Daoy (cell line): ENCODE results near the gene LRSAM1. TPM values are rescaled to one million over a fixed set of nuclear protein-coding genes. Genes with fewer than 3 reads are reported as not detected.

ENCODE experiments used
- DNase-seq: peaks from one replicate; pipeline ENCODE4 v3.0.0-alpha.2; 2015; ENCODE audit warnings: low read depth
- total RNA-seq: library from RNA; depleted of rRNA; stranded (reverse); fragments of >200 nt; shearing (Covaris generic); gene quantifications from 2 replicates; pipeline ENCODE4 v1.2.3, GENCODE V29; 2014

Gene LRSAM1
- total RNA-seq, 1 experiment from 2014 or later, result 13.5 TPM

DNA sequence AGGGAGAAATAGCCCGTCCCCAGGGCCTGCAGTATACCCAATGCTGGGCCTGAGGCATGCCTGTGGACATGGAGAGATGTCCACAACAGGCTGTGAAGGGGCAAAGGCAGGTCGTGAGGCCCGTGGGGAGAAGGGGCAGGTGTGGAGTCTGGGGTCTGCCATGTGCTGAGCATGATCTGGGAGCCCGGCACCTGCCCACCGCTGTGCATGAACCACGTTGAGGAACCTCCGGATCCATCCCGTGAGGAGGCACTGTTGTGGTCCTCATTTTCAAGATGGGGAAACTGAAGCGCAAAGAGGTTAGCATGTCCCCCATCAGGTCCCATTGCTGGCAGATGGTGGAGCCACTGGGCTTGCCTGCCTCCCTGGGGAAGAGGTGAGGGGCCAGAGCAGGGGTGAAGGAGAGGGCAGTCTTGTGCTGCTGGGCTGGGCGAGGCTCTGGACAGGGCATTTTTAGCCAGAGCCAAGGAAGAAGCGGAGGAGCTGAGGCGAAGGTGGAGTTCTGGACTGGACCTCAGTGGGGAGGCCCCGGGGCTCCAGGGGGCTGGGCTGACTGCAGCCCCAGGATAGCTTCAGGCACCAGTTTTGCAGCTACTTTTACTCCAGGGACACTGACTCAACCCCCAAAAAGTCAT is 46.5 kb downstream of the LRSAM1 start:
- DNase-seq, result no peak

DNA sequence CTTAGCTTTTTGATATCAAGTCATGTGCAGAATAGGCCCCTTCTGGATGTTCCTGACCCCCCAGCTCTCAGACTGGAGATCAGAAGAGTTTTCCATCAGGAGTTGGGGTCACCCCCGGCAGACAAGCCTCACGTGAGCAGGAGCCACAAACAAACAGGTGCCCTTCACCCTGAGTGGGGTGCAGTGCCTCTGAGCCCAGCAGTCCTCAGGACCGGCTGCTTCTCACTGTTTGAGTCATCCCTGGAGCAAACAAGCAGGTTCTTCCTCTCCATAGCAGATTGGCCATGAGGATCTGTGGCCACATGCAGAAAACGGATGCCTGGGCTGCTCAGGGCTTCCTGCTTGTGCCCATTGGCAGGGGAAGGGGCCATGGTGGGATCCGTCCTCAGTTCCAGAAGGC is 47.0 kb downstream of the LRSAM1 start:
- DNase-seq, result no peak

DNA sequence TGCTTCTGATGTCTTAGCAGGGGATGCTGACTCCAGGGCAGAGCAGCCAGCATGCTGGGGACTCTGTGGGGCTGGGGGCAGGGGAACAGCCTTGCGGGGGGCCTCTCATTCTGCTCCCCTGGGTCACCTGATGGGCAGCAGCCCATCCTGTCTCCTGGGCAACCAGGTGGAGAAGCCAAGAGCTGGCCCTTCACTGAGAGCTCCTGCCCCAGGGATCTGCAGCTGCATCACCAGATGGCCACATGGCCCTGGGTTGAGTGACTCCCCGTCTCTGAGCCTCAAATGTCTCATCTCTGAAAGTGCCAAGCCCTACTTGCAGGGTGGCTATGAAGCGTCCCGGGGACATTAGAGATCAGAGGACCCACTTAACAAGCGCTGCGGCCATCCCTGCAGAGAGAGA is 49.1 kb downstream of the LRSAM1 start:
- DNase-seq, result no peak

DNA sequence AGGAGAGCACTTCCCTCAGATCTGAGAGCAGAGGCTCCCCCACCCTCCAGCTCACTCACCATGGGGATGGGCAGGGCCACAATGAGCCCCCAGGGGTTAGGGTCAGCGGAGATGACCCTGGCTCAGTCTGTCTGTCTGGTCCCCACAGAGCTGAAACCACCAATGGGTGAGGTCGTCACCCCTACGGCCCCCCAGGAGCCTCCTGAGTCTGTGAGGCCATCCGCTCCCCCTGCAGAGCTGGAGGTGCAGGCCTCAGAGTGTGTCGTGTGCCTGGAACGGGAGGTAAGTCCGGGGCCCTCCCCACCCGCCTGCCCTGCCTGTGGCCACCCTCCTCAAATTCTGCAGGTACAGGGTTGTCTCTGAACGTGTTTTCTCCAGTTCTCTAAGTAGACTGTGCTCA is 49.6 kb downstream of the LRSAM1 start:
- no peak for DNase-seq

DNA sequence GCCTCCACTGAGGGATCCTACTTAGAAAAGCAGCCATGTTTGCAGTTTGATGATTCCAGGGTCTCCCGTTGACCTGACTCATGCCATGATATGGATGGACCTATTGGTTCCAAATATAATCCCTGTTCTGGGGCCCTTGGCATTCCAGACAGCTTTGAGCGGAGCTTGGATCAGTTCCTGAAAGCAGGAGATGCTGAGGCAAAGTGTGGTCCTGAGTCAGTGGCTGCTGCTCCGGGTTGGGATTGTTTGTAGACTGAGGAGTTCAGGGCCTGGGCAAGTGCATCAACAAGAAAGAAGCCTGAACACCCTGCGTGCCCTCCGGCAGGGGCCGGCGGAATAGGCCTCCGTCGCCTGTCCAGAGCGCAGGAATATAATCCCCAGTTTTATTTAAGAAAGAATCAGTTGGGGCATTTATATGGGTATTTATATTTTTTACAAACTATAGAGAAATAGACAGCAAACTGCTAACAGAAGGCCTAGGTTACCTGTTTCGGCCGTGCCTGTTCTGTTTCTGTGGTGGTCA is 50.6 kb downstream of the LRSAM1 start:
- no peak for DNase-seq

DNA sequence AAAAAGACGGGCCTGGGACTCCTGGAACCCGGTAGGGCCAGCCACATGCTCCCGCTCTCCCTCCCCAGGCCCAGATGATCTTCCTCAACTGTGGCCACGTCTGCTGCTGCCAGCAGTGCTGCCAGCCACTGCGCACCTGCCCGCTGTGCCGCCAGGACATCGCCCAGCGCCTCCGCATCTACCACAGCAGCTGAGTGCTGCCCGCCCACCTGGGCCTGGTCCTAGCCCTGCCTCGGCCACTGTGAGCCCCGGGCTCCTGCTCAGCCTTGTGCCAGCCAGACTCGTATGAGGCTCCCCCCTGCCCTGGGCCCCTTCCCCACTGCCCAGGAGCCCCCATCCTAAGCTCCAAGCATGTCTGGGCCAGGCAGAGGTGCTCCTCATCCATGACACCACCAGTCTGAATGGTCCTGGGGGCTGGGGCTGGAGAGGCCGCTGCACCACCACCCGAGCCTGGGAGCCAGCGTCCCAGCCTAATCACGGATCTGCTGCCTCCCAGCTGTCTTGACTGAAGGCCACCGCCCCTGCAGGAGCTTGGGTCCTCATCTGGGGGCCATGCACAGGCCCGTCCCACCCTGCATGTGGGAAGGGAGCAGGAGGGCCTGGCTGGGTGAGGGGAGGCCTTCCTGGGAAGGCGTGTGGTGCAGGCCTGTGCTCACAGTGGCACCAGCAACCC is 51.5 kb downstream of the LRSAM1 start:
- no peak for DNase-seq

DNA sequence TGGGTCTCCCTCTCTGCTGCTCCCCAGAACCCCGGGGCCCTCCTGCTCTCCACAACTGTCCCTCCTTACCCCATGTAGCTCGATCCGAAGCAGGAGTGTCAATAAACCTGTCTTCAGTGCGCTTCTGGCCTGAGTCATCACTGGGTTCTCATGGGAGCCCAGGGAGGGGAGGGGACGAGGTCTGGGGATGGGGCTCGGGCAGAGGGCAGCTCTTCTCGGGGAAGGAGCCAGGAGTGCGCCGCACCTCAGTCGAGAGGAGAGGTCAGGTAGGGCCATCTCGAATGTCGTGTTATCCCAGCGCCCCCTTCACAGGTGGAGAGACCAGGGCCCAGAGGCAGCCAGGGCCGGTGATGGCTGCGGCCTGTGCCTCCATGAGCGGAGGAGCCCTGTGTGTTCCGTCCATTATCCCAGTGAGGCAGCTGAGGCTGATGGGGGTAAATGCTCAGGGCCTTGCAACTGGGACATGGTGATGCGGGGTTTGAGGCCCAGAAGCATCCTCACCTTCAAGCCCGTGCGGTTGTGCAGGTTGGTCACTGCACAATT is 52.1 kb downstream of the LRSAM1 start:
- DNase-seq, result no peak

DNA sequence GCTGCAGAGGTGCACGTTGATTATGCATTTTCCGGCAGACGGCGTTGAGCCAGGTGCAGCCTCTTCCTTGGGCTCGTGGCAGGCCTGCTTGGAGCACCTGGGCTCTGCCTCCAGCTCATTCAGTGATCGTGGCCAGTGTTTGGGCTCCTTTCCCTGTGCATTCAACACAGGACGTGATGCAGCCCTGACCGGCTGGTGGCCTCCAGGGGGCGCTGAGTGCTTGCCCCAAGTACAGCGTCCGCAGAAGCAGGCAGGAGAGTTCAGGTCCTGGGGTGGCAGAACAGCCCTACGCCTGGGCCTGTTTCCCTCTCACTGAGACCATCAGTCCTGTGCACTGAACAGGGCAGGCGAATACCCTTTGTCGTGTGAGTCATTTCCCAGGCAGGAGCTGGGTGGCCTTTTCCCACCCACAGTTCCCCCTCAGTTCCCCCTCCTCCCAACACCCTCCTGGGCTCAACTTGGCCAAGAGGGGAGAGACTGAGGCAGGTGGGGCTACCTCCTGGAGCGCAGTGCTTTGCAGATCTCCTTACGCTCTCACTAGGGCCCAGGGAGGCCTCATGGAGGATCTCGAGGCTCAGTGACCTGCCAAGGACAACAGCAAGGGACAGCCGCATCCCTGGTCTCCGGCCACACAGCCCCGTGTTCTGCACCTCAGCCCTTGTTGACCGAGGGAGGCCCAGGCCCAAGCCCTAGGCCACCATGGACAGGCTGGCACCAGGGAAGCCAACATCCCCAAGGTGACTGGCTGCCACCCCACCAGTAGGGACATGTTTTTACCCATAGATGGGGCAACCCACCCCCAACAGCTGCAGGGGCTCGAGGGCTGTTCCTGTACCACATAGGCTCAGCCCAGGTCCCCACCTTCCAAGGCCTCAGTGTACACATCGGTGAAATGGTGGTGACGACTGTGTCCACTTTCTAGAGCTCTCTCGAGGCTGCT is 52.9 kb downstream of the LRSAM1 start:
- DNase-seq, result peak; percentile 90

DNA sequence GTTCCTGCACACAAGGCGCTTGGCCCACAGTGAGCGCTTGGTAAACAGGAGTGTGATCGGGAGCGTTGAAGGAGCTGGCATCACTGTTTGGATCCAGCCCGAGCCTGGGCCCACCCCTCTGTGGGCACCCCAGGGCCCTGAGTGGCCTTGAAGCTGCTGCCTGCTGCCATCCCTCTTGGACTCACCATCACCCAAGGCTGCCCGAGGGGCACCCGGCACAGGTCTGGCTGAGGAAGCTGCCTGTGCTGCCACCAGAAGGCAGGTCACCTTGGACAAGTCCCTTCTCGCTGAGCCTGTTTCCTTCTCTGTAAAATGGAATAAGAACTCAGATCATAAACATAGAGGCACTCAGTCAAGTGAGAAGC is 53.6 kb downstream of the LRSAM1 start:
- DNase-seq, result no peak

DNA sequence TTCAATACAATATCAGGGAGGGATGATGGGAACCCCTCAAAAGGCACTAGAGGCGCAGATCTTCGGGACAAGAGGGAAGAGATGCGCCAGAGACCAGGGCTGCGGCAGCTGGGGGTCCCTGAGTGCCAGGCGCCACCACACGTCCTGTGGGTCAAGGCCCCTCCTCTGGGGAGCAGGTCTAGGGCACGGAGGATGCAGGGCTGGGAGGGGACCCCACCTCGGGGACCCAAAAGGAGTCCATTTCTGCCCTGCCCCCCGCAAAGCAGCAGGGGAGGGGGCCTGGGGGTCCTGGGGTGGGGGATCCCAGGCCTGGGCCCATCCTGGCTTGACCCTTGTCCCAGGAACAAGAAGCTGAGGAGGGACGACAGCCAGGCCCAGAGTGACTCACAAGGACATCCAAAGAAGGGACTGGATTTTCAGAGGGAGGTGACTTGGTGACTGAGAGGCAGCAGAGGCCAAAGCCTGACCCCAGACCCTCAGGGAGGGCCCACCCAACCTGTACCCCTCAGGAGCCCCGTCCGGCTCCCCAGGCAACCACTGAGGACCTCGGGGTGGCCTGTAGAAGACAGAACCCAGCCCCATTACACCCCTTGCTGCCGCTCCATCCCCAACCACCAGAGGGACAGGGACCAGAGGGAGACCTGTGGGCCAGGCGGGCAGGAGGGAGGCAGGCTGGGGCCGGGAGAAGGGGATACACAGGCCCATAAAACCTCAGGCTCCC is 54.2 kb downstream of the LRSAM1 start:
- DNase-seq, result peak; percentile 82

DNA sequence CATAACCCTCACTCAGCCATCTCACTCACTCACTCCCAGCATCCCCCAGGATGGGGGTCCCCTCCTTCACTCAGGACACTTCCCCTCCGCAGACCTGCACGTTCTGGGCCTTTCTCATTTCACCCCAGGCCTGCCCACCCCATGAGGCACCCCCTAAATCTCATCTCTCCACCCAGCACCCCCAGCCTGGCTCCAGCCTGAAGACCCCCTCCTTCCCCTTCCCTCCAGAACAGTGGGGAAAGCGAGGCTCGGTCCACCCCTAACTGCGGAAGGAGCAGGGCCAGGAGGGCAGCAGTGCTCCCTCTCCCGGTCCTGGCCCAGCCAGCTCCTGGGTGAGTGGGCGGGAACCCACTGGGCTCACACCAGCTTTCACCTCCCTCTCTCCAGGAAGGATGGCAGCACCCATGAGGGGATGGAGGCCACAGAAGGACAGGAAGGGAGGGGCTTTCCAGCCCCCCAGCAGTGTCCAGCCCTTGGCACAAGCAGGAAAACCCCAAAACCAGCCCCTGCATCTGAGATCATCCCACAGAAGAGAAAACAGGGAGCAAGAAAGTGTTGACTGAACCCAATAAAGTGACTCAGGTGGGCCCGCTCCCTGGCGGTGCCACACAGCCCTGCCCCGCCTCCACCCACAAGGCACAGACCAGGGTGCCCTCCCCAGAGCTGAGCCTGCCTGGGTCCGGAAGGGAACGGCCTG is 55.0 kb downstream of the LRSAM1 start:
- DNase-seq, result peak; percentile 74

DNA sequence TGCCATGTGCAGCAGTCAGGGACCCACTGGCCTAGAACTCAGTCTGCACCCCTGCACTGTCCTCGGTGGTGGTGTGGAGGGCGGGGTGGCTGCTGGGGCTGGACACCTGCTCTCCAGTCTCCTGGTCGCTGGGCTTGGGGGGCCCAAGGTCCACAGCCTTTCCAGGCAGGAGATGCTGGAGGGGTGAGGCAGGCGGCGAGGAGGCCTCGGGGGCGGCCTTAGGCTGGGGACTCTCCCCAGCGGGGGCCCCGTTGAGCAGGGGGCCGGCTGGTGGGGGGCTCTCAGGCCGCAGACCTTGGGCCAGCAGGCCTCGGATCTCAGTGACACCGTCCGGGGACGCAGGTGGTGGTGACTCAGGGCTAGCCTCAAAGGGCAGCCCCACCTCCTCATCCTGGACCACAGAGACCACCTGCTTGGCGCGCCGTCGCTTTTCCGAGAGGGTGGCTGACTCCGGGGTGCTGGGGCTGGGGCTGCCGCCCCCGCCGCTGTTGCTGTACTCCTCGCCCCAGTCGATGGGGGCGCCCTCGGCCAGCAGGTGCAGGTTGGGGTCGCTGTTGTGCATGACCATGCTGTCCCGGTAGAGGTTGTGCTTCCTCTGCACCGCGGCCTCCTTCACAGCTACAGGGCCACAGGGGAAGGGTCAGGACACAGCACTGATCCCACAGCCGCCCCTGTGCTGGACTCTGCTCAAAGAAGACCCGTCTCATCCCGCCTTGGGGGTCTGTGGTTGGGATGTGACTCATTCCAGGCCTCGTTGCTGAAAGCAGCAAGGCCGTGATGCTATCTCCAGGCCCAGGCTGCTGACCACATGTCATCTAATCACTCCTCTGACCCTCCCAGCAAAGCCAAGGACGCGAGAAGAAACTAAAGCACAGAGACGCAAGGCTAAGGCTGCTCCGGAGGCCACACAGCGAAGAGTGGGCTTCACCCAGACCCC is 55.8 kb downstream of the LRSAM1 start:
- peak; percentile 92 for DNase-seq

DNA sequence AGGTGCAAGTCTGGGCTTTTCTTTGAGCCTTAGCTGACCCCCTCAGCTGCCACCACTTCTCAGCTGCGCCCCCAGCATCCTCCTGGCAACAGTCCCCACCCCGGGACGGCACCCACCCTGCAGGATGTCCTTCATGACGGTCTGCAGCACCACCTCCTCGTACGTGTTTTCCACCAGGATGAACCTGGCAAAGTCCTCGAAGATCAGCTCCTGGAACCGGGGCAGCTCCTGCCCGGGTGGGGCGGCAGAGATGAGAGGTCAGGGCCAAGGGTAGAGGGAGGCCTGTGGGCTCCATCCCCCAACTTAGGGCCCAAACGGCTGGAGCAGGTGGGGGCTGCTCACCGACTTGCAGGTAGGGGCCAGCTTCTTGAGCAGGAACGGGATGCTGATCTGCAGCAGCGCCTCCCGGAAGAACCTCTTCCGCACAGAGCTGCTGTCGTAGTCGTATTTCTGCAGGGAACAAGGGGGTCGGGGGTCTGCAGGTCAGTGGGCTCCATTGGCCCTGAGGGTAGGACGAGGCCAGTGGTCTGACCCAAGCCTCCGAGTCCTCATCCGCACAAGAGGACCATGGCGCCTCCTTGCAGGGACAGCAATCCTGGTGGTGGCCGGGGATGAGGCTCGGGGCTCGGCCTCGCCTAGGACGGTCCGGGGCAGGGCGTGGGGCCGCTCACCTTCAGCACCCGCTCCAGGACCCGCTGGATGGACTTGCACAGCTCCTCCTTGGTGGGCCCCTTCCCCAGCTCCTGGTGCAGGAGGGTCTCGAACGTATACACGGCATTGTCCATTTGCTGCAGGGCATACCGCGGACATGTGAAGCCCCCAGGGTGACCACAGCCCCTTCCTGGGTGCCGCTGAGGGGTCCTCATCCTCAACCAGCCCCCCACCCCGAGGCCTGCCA is 56.7 kb downstream of the LRSAM1 start:
- DNase-seq, result peak; percentile 4

DNA sequence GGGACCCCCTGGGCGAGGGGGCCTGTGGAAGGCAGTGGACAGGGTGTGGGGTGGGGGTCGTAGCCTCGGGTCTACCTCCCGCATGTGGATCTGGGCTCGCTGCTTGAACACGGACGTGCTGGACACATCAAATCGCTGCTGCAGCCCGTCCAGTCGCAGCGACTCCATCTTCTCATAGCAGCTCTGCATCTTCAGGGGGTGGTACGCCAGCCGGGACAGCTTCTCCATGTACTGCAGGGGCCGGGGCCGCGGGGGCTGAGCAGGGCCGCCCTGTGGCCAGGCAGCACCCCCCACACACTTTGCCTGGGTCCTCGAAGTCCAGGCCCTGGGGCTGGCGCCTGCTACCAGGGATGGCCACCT is 57.6 kb downstream of the LRSAM1 start:
- no peak for DNase-seq

DNA sequence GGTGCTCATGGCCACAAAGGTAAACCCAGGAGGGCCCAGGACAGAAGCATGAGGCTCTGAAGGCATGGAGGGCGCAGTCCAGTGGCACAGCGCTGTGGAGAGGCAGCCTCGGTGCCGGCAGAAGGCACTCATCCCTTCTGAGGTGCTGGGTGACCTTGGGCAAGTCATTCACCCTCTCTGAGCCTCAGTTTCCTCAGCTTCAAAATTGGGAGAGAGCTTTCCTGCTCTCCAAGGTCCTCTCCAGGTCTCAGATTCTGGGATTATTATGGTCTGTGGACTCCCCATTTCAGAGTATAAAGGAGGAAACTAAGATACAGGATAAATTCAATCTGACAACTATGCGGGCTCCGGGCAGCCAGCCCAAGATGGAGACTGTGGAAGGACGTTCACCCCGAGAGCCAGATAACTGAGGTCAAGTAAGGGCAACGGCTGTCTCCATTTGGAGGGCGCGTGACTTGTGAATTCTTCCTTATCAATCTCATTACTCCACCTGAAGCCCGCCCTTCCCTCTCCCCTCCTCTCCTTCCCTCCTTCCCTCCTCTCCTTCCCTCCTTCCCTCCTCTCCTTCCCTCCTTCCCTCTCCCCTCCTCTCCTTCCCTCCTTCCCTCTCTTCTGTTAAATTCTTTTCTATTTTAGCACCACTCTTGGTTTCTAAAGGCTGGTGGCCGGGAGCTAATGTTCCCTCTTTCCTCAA is 58.1 kb downstream of the LRSAM1 start:
- no peak for DNase-seq

DNA sequence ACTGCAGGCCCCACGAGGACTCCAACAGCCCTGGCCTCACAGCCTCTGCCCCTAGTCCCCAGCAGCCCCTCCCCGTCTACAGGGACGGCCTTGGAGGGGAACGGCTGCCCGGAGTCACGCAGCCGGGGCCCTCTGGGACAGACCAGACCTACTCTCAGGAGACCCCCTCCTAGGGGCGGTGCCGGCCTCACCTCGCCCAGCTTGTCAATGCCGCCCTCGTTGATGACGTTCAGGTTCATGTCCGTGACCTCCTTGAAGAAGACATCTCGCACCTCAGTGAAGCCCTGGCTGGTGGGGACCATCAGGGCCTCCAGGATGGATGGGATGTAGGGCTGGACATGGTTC is 58.6 kb downstream of the LRSAM1 start:
- DNase-seq, result no peak

DNA sequence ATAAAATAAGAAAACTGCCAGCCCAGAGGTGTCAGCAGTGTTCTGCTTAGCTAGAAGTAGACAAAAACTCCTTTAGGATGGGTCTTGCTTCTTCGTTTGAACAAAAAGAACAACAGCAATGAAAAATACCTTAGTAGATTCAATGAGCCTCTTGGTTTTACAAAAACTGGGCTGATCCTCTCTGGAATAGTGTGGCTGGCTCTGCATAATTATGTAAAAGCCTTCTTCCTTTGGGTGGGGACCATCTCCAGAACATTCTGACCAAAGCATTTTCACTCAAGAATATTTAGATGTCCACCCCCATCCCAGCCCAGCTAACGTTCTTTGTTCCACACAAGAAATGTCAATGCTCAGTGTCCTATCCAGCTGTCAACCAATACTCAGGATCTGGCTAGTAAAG is 63.2 kb downstream of the LRSAM1 start:
- DNase-seq, result no peak
